DMS114 treated with DMSO at 0.1 percent for 48 hours (cell line): ENCODE data around the gene POGLUT2.
"Not testable (repeated sequence)": the region's sequence is repeated elsewhere in the genome, so short reads cannot be mapped to it uniquely, and the experiment has no call there.

Experiments
- DNase-seq: peaks from one replicate; lab custom pipeline; 2025; ENCODE audit not compliant: unreplicated experiment; lab: John Stamatoyannopoulos, UW

POGLUT2 gene

GRCh38 chr13:102807699-102808098 is 8.9 kb upstream of the POGLUT2 start:
- no peak for DNase-seq

GRCh38 chr13:102805680-102806079 is 6.9 kb upstream of the POGLUT2 start:
- no peak for DNase-seq

DNA sequence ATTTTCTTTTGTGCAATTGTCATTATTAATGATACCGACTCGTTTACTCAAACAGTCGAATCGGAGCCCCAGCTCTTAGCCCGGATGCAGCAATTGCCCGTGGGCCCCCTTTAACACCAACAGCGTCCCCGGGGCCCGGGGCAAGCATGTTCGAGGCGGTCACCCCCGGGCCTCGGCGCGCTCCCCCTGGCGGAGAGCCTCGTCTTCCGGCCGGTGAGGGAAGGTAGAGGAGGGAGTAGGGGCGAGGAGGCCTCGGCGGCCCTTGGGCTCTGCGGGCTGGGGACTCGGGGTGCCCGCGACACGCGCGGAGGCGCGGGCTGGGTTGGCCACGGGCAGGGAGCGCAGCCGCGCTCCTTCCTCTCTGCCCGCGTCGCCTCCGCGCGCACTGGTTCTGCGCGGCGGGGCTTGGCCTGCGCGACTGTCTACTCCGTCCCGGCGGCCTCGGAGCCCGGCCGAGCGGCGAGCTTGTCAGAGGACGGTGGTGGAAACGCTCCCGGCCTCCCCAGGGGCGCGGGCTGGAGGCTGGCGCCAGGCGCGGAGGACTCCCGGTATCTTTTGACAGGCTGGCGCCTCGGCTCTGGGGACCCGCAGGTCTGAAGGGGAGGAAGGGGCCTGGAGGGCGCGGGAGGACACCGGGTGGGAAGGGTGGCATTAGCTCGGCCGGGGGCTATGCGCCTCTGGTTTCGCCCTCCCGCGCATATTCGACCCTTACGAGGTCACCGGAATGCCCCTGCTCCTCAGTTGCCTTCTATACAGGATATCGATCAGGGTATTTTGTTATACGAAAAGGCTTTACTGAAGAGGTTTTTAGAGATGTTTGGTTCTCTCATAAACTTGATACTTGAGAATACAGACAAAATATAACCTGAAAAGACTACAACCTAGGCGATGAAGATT is 1.6 kb upstream of the POGLUT2 start:
- DNase-seq = peak; percentile 19

GRCh38 chr13:102799426-102800144 is 809 bp upstream of the POGLUT2 start:
- DNase-seq = no peak

DNA sequence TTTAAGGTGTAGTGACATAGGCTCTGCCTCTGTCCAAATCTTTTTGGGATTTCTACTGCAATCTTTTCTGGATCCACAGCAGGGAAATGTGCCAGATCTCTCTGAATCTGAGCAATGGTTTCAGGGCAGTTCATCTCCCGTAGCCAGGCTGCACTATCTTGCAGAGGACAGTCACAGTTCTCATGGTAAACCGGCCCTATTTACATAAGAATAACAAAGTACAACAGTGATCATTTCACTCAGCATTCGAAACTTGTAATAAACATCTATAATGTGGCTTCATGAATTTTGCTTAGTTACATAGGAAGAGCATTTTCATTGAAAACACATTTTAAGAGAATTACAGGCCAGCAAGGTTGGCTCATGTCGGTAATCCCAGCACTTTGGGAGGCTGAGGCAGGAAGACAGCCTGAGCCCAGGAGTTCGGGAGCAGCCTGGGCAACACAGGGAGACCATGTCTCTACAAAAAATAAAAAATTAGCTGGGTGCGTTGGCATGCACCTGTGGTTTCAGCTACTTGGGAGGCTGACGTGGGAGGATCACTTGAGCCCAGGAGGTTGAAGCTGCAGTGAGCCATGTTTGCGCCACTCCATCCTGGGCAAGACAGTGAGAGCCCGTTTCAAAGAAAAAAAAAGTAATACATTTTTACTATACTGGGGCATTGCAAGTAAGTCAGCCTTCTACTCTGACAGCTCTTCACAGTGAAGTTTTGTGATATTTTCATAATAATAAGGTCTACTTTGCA is 5.0 kb downstream of the POGLUT2 start:
- DNase-seq = no peak

- DNase-seq = no peak
These were observed 6.4 kb downstream of the POGLUT2 start for GRCh38 chr13:102792396-102792795.

GRCh38 chr13:102788683-102789082 is 10.1 kb downstream of the POGLUT2 start:
- no peak for DNase-seq

- no peak for DNase-seq
These were observed 14.3 kb downstream of the POGLUT2 start for GRCh38 chr13:102784483-102784882.

- DNase-seq = no peak
These were observed 17.2 kb downstream of the POGLUT2 start for GRCh38 chr13:102781591-102781990.

DNA sequence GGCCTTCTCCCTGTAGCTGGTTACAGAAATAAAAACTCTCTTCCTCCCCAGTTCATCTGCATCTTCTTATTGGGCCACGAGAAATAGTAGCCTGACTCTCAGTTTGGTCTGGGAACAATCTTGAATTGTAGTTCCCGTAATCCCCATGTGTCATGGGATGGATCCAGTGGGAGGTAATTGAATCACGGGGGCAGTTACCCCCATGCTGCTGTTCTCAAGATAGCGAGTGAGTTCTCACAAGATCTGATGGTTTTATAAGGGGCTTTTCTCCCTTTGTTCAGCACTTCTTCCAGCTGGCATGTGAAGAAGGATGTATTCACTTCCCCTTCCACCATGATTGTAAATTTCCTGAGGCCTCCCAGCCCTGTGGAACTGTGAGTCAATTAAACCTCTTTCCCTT is 18.1 kb downstream of the POGLUT2 start:
- not testable (repeated sequence) for DNase-seq

DNA sequence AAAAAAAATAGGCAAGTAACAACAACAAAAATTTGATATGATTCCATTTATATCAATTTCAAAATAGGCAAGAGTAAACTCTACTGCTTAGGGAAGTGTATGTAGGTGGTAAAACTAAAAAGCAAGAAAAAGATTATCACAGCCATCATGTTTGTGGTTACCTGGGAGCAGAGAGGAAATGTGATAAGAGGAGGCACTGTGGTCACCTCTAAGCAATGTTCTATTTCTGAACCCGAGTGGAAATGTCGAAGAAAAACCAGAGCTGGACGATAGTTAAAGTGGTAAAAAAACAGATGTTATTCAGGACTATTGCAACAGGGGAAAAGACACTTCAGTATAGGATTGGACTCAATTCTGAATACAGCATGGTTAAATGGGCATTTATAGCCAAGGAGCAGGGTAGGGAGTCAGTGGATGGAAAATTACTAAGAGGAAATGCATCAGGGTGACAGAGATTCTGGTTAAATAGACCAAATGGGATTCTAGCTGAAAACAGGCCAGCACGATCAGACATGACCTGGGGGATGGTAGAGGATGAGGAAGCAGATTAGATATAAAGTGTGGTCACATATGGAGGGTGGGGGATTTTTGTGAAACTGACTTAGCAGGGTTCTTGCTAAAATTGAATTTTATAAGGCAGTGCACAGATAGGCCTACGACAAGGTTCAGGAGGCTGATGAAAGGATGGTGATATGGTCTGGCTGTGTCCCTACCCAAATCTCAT is 19.2 kb downstream of the POGLUT2 start:
- DNase-seq = no peak

GRCh38 chr13:102777736-102778135 is 21.0 kb downstream of the POGLUT2 start:
- no peak for DNase-seq

- no peak for DNase-seq
These were observed 22.5 kb downstream of the POGLUT2 start for GRCh38 chr13:102776271-102776670.

- no peak for DNase-seq
These were observed 23.9 kb downstream of the POGLUT2 start for GRCh38 chr13:102774591-102775520.

DNA sequence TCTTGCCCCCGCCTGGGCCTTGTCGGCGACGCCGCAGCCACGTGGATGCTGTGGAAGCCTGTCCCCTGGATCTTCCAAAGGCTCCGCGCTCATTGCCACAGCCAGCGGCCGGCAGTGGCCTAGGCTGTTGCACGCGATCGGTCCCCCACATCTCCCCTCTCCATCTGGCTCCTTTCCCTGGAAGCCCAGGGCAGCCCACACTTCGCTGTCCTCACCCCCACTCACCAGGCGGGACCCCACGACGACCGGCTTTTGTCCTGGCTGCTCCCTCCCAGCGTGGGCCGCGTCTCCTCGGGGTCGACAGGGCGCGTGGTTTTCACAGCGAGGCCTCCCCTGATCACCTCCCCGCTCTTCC is 24.6 kb downstream of the POGLUT2 start:
- no peak for DNase-seq

GRCh38 chr13:102773441-102774213 is 25.1 kb downstream of the POGLUT2 start, which contains the start of gene TEX30:
TSS of gene TEX30 (minus strand) at chr13:102773786. CDS start at chr13:102770026, 3,760 bp downstream.
- DNase-seq = peak; percentile 36

DNA sequence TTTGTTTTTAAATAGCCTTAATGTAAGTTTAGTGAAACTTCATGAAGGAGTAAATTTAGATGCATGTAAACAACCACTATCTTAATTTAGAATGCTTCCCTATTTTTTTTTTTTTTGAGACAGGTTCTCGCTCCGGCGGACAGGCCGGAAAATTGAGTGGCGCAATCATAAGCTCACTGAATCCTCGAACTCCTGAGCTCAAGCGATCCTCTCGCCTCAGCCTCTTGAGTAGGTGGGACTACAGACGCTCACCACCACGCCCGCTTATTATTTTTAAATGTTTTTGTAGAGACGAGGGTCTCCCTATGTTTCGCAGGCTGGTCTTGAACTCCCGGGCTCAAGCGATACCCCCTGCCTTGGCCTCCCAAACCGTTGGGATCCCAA is 26.7 kb downstream of the POGLUT2 start:
- no peak for DNase-seq

- no peak for DNase-seq
These were observed 27.3 kb downstream of the POGLUT2 start for GRCh38 chr13:102771298-102772041.
